SK-N-SH (cell line): ENCODE results near the gene EIF2B5. TPM values are rescaled to one million over a fixed set of nuclear protein-coding genes. Genes with fewer than 3 reads are reported as not detected.

Source experiments
- CHD2 ChIP-seq: fragments of 150-350 bp; IDR thresholded peaks from 2 replicates; pipeline ENCODE4 v1.6.1; 2018; ENCODE audit warnings: low read length; ENCODE audit not compliant: partially characterized antibody
- CTCF ChIP-seq: fragments of 200-600 bp; sonication (generic); IDR thresholded peaks from 2 replicates; pipeline ENCODE4 v1.6.1; 2017; ENCODE audit warnings: antibody characterized with exemption, mild to moderate bottlenecking, moderate library complexity
- ELF1 ChIP-seq: IDR thresholded peaks from 2 replicates; pipeline ENCODE4 v1.4.0; 2012
- FOSL2 ChIP-seq: IDR thresholded peaks from 2 replicates; pipeline ENCODE4 v1.4.0; 2012; ENCODE audit warnings: low read depth, mild to moderate bottlenecking, moderate library complexity, borderline replicate concordance
- GATA2 ChIP-seq: sonication (generic); formaldehyde crosslinking; IDR thresholded peaks from 2 replicates; pipeline ENCODE4 v1.5.0; 2020; ENCODE audit warnings: mild to moderate bottlenecking, missing genetic modification reagents
- JUND ChIP-seq: IDR thresholded peaks from 2 replicates; pipeline ENCODE4 v1.4.0; 2012
- MAX ChIP-seq: IDR thresholded peaks from 2 replicates; pipeline ENCODE4 v1.4.0; 2012; ENCODE audit warnings: low read depth
- MEF2A ChIP-seq: IDR thresholded peaks from 2 replicates; pipeline ENCODE4 v1.4.0; 2012; ENCODE audit warnings: low read depth, borderline replicate concordance
- NFIC ChIP-seq: IDR thresholded peaks from 2 replicates; pipeline ENCODE4 v1.4.0; 2012; ENCODE audit warnings: borderline replicate concordance
- NRF1 ChIP-seq: IDR thresholded peaks from 2 replicates; pipeline ENCODE4 v1.6.1; 2012; ENCODE audit warnings: low read depth, mild to moderate bottlenecking, low read length
- PBX3 ChIP-seq: IDR thresholded peaks from 2 replicates; pipeline ENCODE4; 2012
- POLR2AphosphoS5 ChIP-seq: IDR thresholded peaks from 2 replicates; pipeline ENCODE4 v1.6.1; 2012; ENCODE audit warnings: low read depth, low read length
- RCOR1 ChIP-seq: fragments of 150-350 bp; IDR thresholded peaks from 2 replicates; pipeline ENCODE4 v1.6.1; 2017; ENCODE audit warnings: antibody characterized with exemption, low read length
- RFX5 ChIP-seq: IDR thresholded peaks from 2 replicates; pipeline ENCODE4 v1.6.1; 2012; ENCODE audit warnings: mild to moderate bottlenecking, improper control_type of control experiment, low read length
- TEAD4 ChIP-seq: IDR thresholded peaks from 2 replicates; pipeline ENCODE4 v1.4.0; 2012; ENCODE audit warnings: mild to moderate bottlenecking, borderline replicate concordance; ENCODE audit not compliant: insufficient read depth
- USF2 ChIP-seq: fragments of 150-350 bp; IDR thresholded peaks from 2 replicates; pipeline ENCODE4 v1.6.1; 2017; ENCODE audit warnings: antibody characterized with exemption, low read length, low read depth, borderline replicate concordance
- YY1 ChIP-seq: IDR thresholded peaks from 2 replicates; pipeline ENCODE4 v1.4.0; 2012; ENCODE audit warnings: low read depth, mild to moderate bottlenecking
- ZBTB33 ChIP-seq: IDR thresholded peaks from 2 replicates; pipeline ENCODE4 v1.4.0; 2012; ENCODE audit warnings: low read depth, borderline replicate concordance
- polyA plus RNA-seq, 3 experiments: library from polyadenylated mRNA; depleted of rRNA; stranded (reverse); fragments of >200 nt; gene quantifications; 2 replicates each; pipeline ENCODE4 v1.2.3, GENCODE V29; 2012

EIF2B5 gene
- polyA plus RNA-seq, 1 of the 3 experiments (the other 2 are of a cell fraction), result 46.8 TPM

GRCh38 chr3:184154885-184155643 lies 19.9 kb downstream of the EIF2B5 start, which contains the start of gene DVL3 (continued):
- no peak for TF ChIP-seq USF2
- no peak for TF ChIP-seq JUND
- TF ChIP-seq NRF1, result no peak
- TF ChIP-seq POLR2AphosphoS5, result peak; percentile 66
- no peak for TF ChIP-seq FOSL2
- TF ChIP-seq ZBTB33, result no peak
- TF ChIP-seq GATA2 (CRISPR knock-in tag), result no peak
- 0 out of 2 replicates have a peak, but pooled peaks have one; percentile 27 for TF ChIP-seq ELF1
- TF ChIP-seq PBX3, result no peak
- TF ChIP-seq MEF2A, result no peak
- peak; percentile 33; the same call in 1 of the 2 replicates for TF ChIP-seq MAX
- no peak for TF ChIP-seq CHD2
- TF ChIP-seq TEAD4, result no peak
- TF ChIP-seq YY1, result 0 out of 2 replicates have a peak, but pooled peaks have one; percentile 27
- no peak for TF ChIP-seq RCOR1
- no peak for TF ChIP-seq CTCF
- TF ChIP-seq RFX5, result no peak
- TF ChIP-seq NFIC, result no peak
